ENCODE results near the gene PAPOLA.
A peak's percentile ranks its signal among the peaks of the same experiment; 100 is the strongest.

The PAPOLA gene

DNA sequence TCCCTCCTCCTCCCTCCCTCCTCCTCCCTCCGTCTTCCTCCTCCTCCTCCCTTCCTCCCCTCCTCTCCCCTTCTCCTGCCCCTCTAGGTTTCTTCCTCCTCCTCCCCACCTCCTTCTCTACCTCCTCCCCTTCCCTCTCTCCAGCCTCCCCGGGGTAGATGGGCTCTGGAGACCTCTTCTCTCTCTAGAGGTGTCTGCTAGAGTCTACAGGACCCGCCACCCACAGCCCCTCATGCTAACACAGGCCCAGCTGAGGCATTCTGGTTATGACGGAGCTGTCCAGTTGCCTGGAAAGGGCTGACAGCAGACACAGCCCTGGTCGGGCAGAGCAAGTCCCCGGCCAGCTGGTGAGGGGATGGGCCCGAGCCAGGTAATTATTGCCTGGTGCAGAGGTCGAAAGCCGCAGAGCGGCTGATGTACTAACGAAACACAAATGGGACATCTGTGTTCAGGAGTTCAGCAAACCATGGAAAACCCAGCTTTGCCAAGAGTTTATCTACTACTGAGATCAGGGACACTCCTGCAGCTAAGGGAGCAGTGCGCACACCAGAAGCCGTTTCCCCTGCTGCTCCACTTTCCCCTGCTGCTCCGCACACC is 96.2 kb downstream of the PAPOLA start:
- no peak for TF ChIP-seq CEBPB (IDR thresholded peaks at IDR 0.05)
- no peak for TF ChIP-seq TEAD4 (IDR thresholded peaks at IDR 0.05)
- TF ChIP-seq, protein P1, sequence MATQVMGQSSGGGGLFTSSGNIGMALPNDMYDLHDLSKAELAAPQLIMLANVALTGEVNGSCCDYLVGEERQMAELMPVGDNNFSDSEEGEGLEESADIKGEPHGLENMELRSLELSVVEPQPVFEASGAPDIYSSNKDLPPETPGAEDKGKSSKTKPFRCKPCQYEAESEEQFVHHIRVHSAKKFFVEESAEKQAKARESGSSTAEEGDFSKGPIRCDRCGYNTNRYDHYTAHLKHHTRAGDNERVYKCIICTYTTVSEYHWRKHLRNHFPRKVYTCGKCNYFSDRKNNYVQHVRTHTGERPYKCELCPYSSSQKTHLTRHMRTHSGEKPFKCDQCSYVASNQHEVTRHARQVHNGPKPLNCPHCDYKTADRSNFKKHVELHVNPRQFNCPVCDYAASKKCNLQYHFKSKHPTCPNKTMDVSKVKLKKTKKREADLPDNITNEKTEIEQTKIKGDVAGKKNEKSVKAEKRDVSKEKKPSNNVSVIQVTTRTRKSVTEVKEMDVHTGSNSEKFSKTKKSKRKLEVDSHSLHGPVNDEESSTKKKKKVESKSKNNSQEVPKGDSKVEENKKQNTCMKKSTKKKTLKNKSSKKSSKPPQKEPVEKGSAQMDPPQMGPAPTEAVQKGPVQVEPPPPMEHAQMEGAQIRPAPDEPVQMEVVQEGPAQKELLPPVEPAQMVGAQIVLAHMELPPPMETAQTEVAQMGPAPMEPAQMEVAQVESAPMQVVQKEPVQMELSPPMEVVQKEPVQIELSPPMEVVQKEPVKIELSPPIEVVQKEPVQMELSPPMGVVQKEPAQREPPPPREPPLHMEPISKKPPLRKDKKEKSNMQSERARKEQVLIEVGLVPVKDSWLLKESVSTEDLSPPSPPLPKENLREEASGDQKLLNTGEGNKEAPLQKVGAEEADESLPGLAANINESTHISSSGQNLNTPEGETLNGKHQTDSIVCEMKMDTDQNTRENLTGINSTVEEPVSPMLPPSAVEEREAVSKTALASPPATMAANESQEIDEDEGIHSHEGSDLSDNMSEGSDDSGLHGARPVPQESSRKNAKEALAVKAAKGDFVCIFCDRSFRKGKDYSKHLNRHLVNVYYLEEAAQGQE (IDR thresholded peaks at IDR 0.05; ENCODE audit: low read depth), result 0 out of 2 replicates have a peak, but pooled peaks have one; percentile 12

DNA sequence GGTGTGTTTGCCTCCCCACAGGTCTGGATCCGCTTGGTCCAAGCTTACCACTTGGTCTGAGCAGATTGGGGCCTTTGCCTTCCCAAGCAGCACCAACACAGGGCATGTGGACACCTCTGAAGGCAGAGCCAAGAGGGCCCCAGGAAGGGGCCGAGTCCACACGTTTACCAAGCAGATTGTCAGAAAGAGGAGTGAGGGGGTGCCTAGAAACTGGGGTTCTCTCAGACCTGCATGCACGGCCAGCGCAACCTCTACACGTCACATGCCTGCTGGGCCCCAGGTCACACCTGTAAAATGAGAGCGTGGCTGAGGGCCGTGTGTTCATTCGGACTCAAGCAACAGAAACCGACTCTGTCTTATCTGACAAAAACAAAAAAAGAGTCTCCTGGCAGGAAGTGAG is 96.9 kb downstream of the PAPOLA start:
- TF ChIP-seq EP300 (IDR thresholded peaks at IDR 0.05; ENCODE audit: borderline replicate concordance), result no peak
- TF ChIP-seq, protein P2, sequence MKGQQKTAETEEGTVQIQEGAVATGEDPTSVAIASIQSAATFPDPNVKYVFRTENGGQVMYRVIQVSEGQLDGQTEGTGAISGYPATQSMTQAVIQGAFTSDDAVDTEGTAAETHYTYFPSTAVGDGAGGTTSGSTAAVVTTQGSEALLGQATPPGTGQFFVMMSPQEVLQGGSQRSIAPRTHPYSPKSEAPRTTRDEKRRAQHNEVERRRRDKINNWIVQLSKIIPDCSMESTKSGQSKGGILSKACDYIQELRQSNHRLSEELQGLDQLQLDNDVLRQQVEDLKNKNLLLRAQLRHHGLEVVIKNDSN (IDR thresholded peaks at IDR 0.05), result no peak
- TF ChIP-seq CREB1 (IDR thresholded peaks at IDR 0.05; ENCODE audit: low read depth), result no peak
- no peak for TF ChIP-seq ZBTB7A (IDR thresholded peaks at IDR 0.05; ENCODE audit: low read depth)
- no peak for TF ChIP-seq TCF12 (IDR thresholded peaks at IDR 0.05; ENCODE audit: low read depth)
- TF ChIP-seq FOXM1 (IDR thresholded peaks at IDR 0.05; ENCODE audit: borderline replicate concordance, low read depth), result no peak
- no peak for TF ChIP-seq CEBPB (IDR thresholded peaks at IDR 0.05)
- no peak for TF ChIP-seq TEAD4 (IDR thresholded peaks at IDR 0.05)
- TF ChIP-seq YY1 (IDR thresholded peaks at IDR 0.05; ENCODE audit: low read depth), result no peak
- TF ChIP-seq, protein P3, sequence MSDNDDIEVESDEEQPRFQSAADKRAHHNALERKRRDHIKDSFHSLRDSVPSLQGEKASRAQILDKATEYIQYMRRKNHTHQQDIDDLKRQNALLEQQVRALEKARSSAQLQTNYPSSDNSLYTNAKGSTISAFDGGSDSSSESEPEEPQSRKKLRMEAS (IDR thresholded peaks at IDR 0.05), result no peak
- TF ChIP-seq, protein P1 (IDR thresholded peaks at IDR 0.05; ENCODE audit: low read depth), result no peak
- TF ChIP-seq EGR1 (IDR thresholded peaks at IDR 0.05), result no peak
- no peak for TF ChIP-seq RAD21 (IDR thresholded peaks at IDR 0.05; ENCODE audit: low read depth)
- TF ChIP-seq TAF1 (IDR thresholded peaks at IDR 0.05; ENCODE audit: low read depth), result no peak
- TF ChIP-seq NFIC (IDR thresholded peaks at IDR 0.05), result no peak

DNA sequence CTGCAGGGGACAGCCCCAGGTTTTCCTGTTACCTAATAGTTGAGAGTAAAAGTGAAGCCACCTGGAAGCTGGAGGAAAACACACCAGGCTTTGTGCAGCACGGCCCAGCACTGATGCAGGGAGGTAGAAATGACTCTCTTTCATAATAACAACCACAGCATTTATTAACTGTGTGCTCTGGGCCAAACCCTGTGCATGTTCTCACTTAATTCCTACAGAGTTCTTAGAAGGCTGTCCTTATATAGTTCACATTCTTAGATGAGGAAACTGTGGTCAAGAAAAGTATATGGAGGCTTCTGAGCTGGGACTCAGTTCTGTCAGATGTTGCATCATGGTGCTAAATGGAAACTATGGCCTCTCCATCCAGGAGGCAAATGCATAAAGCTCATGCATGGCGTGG is 100.0 kb downstream of the PAPOLA start:
- no peak for TF ChIP-seq TEAD4 (IDR thresholded peaks at IDR 0.05)
- TF ChIP-seq, protein P2 (IDR thresholded peaks at IDR 0.05), result no peak
- no peak for TF ChIP-seq CEBPB (IDR thresholded peaks at IDR 0.05)
- TF ChIP-seq CREB1 (IDR thresholded peaks at IDR 0.05; ENCODE audit: low read depth), result no peak
- TF ChIP-seq FOXM1 (IDR thresholded peaks at IDR 0.05; ENCODE audit: borderline replicate concordance, low read depth), result no peak
- TF ChIP-seq, protein P3 (IDR thresholded peaks at IDR 0.05), result no peak
- TF ChIP-seq RAD21 (IDR thresholded peaks at IDR 0.05; ENCODE audit: low read depth), result no peak
- TF ChIP-seq NFIC (IDR thresholded peaks at IDR 0.05), result no peak

DNA sequence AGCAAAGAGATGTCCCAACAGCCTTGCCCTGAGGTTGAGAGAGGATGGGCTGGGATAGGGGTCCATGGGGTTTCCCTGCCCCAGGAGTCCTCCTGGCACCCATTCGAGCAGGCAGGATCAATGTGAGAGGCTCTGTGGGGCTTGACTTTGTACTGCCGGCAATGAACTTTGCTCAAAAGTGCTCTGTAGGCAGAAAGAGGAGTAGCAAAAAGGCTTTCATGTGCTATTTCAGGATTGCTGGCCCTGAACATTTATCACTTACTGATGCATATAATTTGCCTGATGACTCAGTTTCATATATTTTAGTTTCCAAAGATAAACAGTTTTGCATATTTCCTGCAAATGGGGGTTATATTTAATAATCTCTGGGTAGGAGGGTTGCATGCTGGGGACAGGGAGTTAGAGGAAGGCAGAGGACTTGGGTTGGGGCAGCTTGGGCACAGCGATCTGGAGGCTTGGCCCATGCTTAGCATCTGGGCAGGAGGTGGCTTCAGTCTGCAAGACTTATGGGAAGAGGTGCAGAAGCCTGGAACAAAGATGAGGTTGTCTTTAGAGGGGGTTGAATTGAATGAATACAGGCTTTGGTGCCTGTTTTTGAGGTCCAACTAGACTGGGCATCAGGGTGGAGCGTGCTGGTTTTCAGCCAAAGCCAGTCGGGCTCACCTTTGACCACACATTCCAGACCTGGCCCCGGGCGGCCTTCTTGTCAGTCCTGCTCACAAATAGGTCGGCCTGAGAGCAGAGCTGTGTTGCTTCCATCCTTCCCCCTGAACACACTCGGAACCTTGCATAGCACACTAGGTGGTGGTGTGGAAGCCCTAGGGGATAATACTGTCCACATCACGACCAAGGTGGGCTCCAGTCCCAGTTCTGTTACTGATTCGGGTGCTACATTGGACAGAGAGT is 101.4 kb downstream of the PAPOLA start:
- no peak for TF ChIP-seq ZBTB7A (IDR thresholded peaks at IDR 0.05; ENCODE audit: low read depth)
- TF ChIP-seq CEBPB (IDR thresholded peaks at IDR 0.05), result no peak
- TF ChIP-seq, protein P2 (IDR thresholded peaks at IDR 0.05), result no peak
- TF ChIP-seq, protein P3 (IDR thresholded peaks at IDR 0.05), result no peak
- TF ChIP-seq FOXM1 (IDR thresholded peaks at IDR 0.05; ENCODE audit: borderline replicate concordance, low read depth), result no peak
- TF ChIP-seq YY1 (IDR thresholded peaks at IDR 0.05; ENCODE audit: low read depth), result no peak
- TF ChIP-seq TAF1 (IDR thresholded peaks at IDR 0.05; ENCODE audit: low read depth), result no peak
- no peak for TF ChIP-seq EP300 (IDR thresholded peaks at IDR 0.05; ENCODE audit: borderline replicate concordance)
- TF ChIP-seq, protein P1 (IDR thresholded peaks at IDR 0.05; ENCODE audit: low read depth), result no peak
- no peak for TF ChIP-seq CREB1 (IDR thresholded peaks at IDR 0.05; ENCODE audit: low read depth)
- no peak for TF ChIP-seq TEAD4 (IDR thresholded peaks at IDR 0.05)
- TF ChIP-seq NFIC (IDR thresholded peaks at IDR 0.05), result no peak
- no peak for TF ChIP-seq TCF12 (IDR thresholded peaks at IDR 0.05; ENCODE audit: low read depth)
- no peak for TF ChIP-seq EGR1 (IDR thresholded peaks at IDR 0.05)
- no peak for TF ChIP-seq RAD21 (IDR thresholded peaks at IDR 0.05; ENCODE audit: low read depth)
